ENCODE results near the gene OAT. TPM values are rescaled to one million over a fixed set of nuclear protein-coding genes. Genes with fewer than 3 reads are reported as not detected.

Gene OAT
- total and polyA plus RNA-seq, 7 experiments from 2014 or later: 29.6 to 80.0 (median 44.6) TPM

DNA sequence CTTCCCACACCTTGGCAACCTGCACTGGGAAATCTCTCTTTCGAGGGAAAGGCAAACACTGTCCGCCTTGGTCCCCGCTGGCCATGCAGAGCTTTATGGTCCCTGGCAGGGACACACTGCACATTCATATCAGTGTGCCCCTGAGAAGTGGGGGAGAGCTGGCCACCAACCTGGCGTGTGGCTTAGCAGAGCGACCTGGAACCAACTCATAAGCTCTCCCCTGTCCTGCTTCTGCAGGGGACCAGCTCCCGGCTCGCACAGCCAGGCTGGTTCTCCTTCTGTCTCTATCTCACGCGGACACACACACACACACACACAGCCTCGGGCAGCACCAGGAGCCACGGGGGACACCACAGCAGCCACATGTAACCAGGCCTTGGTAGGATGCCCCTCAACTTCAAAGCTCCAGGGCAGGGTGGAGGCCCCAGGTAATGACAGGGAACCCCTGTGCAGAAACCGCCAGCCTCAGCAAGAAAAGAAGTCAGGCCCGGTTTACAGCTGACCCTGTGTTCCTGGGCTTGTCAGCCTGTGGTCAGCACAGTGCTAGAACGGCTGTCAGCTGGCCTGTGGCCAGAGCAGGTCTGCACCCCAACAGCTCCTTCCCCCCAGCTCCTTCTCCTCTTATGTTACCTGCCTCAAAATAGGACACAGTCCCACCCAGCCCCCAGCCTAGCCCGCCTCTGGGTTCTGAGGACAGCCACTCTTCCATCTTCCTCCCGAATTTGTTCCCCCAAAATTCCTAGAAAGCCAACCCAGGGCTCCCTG lies 69.3 kb downstream of the OAT start:
- Histone ChIP-seq H3K27ac (ENCODE audit: low read depth, low read length) (no peak overlapping the region), H3K36me3 (ENCODE audit: control insufficient read depth in 2 of 3, insufficient read depth in 3 of 3, low read length in 3 of 3) (no peaks in the 10 kb centered on the region), H3K4me3 (ENCODE audit: low read length) (no peak overlapping the region), H3K4me1 (ENCODE audit: control insufficient read depth in 2 of 2, insufficient read depth in 2 of 2, low read length in 2 of 2) (no peaks in the 10 kb centered on the region), H3K27me3 (ENCODE audit: control insufficient read depth in 2 of 2, insufficient read depth in 2 of 2, low read length in 2 of 2) (no peaks in the 10 kb centered on the region), H3K9me3 (ENCODE audit: control insufficient read depth in 2 of 3, low read length in 3 of 3) (no peaks in the 10 kb centered on the region)
- Mint-ChIP-seq H3K4me1 (peaks cover 0 to 5% (median 4%) of the 10 kb centered on the region in 7 donors), H3K36me3 (no peaks in the 10 kb centered on the region), H3K4me3 (no peak overlapping the region), H3K27ac (no peak overlapping the region), H3K9me3 (no peaks in the 10 kb centered on the region), H3K27me3 (no peaks in the 10 kb centered on the region)
- intact Hi-C loops (cut with micrococcal nuclease): no loop called here
- CTCF ChIA-PET: no interaction called here
- DNase-seq (no peak), ATAC-seq (no peak)
- POLR2A ChIA-PET: no interaction called here

DNA sequence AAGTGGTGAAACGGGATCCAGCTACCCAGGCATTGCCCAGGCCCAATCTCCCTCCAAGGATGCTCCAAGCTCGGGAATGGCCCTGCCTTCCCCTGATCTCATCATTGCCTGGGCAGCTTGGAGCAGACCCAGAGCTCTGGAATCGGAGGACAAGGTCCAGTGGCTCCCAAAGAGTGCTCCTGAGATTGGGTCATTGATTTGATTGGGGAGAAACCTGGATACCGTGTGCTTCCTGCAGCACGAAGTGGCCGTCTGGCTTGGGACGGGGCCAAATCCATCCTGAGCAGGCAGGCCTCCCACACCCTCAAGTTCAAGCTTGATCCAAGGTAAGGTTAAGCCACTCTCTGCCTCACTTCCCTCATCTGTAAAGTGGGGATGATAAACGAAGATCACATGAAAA lies 69.9 kb downstream of the OAT start:
- intact Hi-C loops (cut with micrococcal nuclease): no loop called here
- Histone ChIP-seq H3K9me3 (ENCODE audit: control insufficient read depth in 2 of 3, low read length in 3 of 3) (no peaks in the 10 kb centered on the region), H3K36me3 (ENCODE audit: control insufficient read depth in 2 of 3, insufficient read depth in 3 of 3, low read length in 3 of 3) (no peaks in the 10 kb centered on the region), H3K4me1 (ENCODE audit: control insufficient read depth in 2 of 2, insufficient read depth in 2 of 2, low read length in 2 of 2) (no peaks in the 10 kb centered on the region), H3K4me3 (ENCODE audit: low read length) (no peak overlapping the region), H3K27ac (ENCODE audit: low read depth, low read length) (no peak overlapping the region), H3K27me3 (ENCODE audit: control insufficient read depth in 2 of 2, insufficient read depth in 2 of 2, low read length in 2 of 2) (no peaks in the 10 kb centered on the region)
- ATAC-seq (no peak), DNase-seq (no peak)
- ChIA-PET CTCF (no interaction called here), POLR2A (no interaction called here)
- H3K36me3 Mint-ChIP-seq: no peaks in the 10 kb centered on the region
- no peak overlapping the region for H3K27ac Mint-ChIP-seq
- no peaks in the 10 kb centered on the region for H3K27me3 Mint-ChIP-seq
- no peak overlapping the region for H3K4me3 Mint-ChIP-seq
- no peaks in the 10 kb centered on the region for H3K9me3 Mint-ChIP-seq
- H3K4me1 Mint-ChIP-seq: no peaks in the 10 kb centered on the region

DNA sequence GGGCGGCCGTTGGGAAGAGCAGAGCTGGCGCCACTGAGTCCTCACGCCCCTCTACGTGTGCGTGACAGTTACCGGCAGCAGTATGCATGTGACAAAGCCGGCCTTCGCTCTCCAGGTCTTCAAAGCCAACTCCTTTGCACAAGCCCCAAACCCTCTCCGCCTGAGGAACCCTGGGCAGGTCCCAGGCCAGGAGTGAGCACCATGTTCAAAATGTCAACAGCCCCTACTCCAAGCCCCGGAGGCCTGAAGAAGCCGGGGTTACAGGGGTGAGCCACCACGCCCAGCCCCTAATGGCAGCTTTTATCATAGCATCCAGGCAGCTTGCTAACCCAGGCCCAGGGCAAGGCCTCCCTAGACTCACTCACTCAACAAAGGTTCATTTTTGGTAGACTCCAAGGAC lies 70.8 kb downstream of the OAT start:
- H3K36me3 ChIP-seq (ENCODE audit: control insufficient read depth in 2 of 3, insufficient read depth in 3 of 3, low read length in 3 of 3): no peaks in the 10 kb centered on the region
- H3K9me3 ChIP-seq (ENCODE audit: control insufficient read depth in 2 of 3, low read length in 3 of 3): no peaks in the 10 kb centered on the region
- intact Hi-C loops (cut with micrococcal nuclease): no loop called here
- H3K4me1 ChIP-seq (ENCODE audit: control insufficient read depth in 2 of 2, insufficient read depth in 2 of 2, low read length in 2 of 2): no peaks in the 10 kb centered on the region
- Mint-ChIP-seq H3K27ac (no peak overlapping the region), H3K27me3 (no peaks in the 10 kb centered on the region), H3K4me1 (no peaks in the 10 kb centered on the region), H3K9me3 (no peaks in the 10 kb centered on the region), H3K4me3 (no peak overlapping the region), H3K36me3 (no peaks in the 10 kb centered on the region)
- ATAC-seq: no peak
- no peaks in the 10 kb centered on the region for H3K27me3 ChIP-seq (ENCODE audit: control insufficient read depth in 2 of 2, insufficient read depth in 2 of 2, low read length in 2 of 2)
- no peak overlapping the region for H3K4me3 ChIP-seq (ENCODE audit: low read length)
- no peak overlapping the region for H3K27ac ChIP-seq (ENCODE audit: low read depth, low read length)
- POLR2A ChIA-PET: no interaction called here
- DNase-seq: no peak
- CTCF ChIA-PET: no interaction called here

Other genes starting within 250 kb of the OAT start
- gene NKX1-2, start 31.1 kb upstream of the OAT start, total RNA-seq: not detected
- gene NKX1-2, start 31.1 kb upstream of the OAT start, polyA plus RNA-seq: not detected
- gene LHPP, start 42.9 kb upstream of the OAT start, total RNA-seq: 10 to 100 TPM; 19.8 to 31.2 (median 27.6) TPM
- 10 to 100 TPM; 21.5 to 23.4 TPM for gene LHPP, start 42.9 kb upstream of the OAT start, polyA plus RNA-seq

Data from naive thymus-derived CD4-positive, alpha-beta T cell (primary cell).